Lower leg skin (tissue), 4 donors: ENCODE measurements around the gene VANGL2. TPM values are rescaled to one million over a fixed set of nuclear protein-coding genes. Genes with fewer than 3 reads are reported as not detected.

Experiments used
- DNase-seq, 2 donors: peaks; one replicate each; pipeline ENCODE4 v3.0.0-alpha.2; 2019; ENCODE audit warnings: low spot score in 2 of 2
- H3K4me3 ChIP-seq: fragments of 200-600 bp; sonication (generic); 2 replicates; pipeline ENCODE4 v1.5.1; 2017; ENCODE audit warnings: mild to moderate bottlenecking, low read depth; ENCODE audit not compliant: poor library complexity, severe bottlenecking
- CTCF ChIP-seq, 3 donors: fragments of 450-650 bp; IDR thresholded peaks; one replicate each; pipeline ENCODE4 v1.5.1; 2016; ENCODE audit warnings: antibody characterized with exemption in 3 of 3, mild to moderate bottlenecking in 3 of 3, moderate library complexity in 2 of 3
- POLR2A ChIP-seq, 2 donors: fragments of 450-650 bp; IDR thresholded peaks; one replicate each; pipeline ENCODE4 v1.6.1; 2016 to 2017; ENCODE audit warnings: antibody characterized with exemption in 2 of 2, mild to moderate bottlenecking in 1 of 2, moderate library complexity in 1 of 2
- WGBS, 2 donors: methylation state at CpG; one replicate each; pipeline ENCODE4 v1.1.5; 2018; 5-methylcytosine and 5-hydroxymethylcytosine counted together
- intact Hi-C: fragments of 100-400 bp; cut with DNase I; formaldehyde crosslinking; loops from one replicate; pipeline ENCODE4 v1.15.0; 2023; ENCODE audit warnings: low total_unique reads
- total RNA-seq, 4 donors: library from RNA; depleted of rRNA; stranded (reverse); fragments of >200 nt; gene quantifications; one replicate each; pipeline ENCODE4 v1.1.0, GENCODE V29; 2016

The VANGL2 gene
- total RNA-seq, 4 donors from 2014 or later: 18.7 to 27.3 (median 24.4) TPM

- DNase-seq: no peak
- 65 to 77% methylated on average over 2 of the region's 2 CpGs for WGBS, 2 donors
- TF ChIP-seq POLR2A (IDR thresholded peaks at IDR 0.05) (no peak), CTCF (IDR thresholded peaks at IDR 0.05) (no peak)
- no peak overlapping the region for H3K4me3 ChIP-seq
- intact Hi-C loops: no loop called here
These were observed 39.4 kb downstream of the VANGL2 start for GRCh38 chr1:160439718-160440117.

GRCh38 chr1:160446945-160447600 is 46.7 kb downstream of the VANGL2 start:
- intact Hi-C loops: no loop called here

GRCh38 chr1:160449494-160449893 is 49.1 kb downstream of the VANGL2 start:
- no peak for DNase-seq
- intact Hi-C loops: no loop called here
- WGBS, 2 donors: 89 to 90% methylated on average over 2 of the region's 2 CpGs
- no peak for TF ChIP-seq POLR2A (IDR thresholded peaks at IDR 0.05)
- TF ChIP-seq CTCF (IDR thresholded peaks at IDR 0.05): no peak
- H3K4me3 ChIP-seq: no peak overlapping the region

More at GRCh38 chr1:160446945-160447600, 46.7 kb downstream of the VANGL2 start:
- WGBS, 2 donors: 49 to 62% methylated on average over 8 of the region's 8 CpGs
- H3K4me3 ChIP-seq: no peak overlapping the region
- DNase-seq: no peak
- TF ChIP-seq POLR2A (IDR thresholded peaks at IDR 0.05): no peak

- intact Hi-C loops: no loop called here
- H3K4me3 ChIP-seq: no peak overlapping the region
- DNase-seq: no peak
- WGBS, 2 donors: 78 to 80% methylated on average over 7 of the region's 7 CpGs
- no peak for TF ChIP-seq POLR2A (IDR thresholded peaks at IDR 0.05)
- TF ChIP-seq CTCF (IDR thresholded peaks at IDR 0.05): no peak
These were observed 50.9 kb downstream of the VANGL2 start for GRCh38 chr1:160451119-160451858.

- no peak for DNase-seq
- H3K4me3 ChIP-seq: no peak overlapping the region
- 83 to 88% methylated on average over 1 of the region's 1 CpG for WGBS, 2 donors
- intact Hi-C loops: no loop called here
- no peak for TF ChIP-seq CTCF (IDR thresholded peaks at IDR 0.05)
- TF ChIP-seq POLR2A (IDR thresholded peaks at IDR 0.05): no peak
These were observed 51.5 kb downstream of the VANGL2 start for GRCh38 chr1:160451859-160452232.

- no peak for DNase-seq
- intact Hi-C loops: no loop called here
- TF ChIP-seq POLR2A (IDR thresholded peaks at IDR 0.05) (no peak), CTCF (IDR thresholded peaks at IDR 0.05) (no peak)
- WGBS, 2 donors: 81% methylated on average over 7 of the region's 7 CpGs
- no peak overlapping the region for H3K4me3 ChIP-seq
These were observed 53.1 kb downstream of the VANGL2 start for GRCh38 chr1:160453443-160453842.
